Nephron (organoid): Measurements from ENCODE around the gene DERA.
A peak's percentile ranks its signal among the peaks of the same experiment; 100 is the strongest.

ENCODE experiments used
- H3K27ac Mint-ChIP-seq, 3 experiments: 2 replicates each; pipeline ENCODE4 v1.8.0; 2020; ENCODE audit warnings: mixed read lengths in 3 of 3, mild to moderate bottlenecking in 2 of 3, moderate library complexity in 1 of 3
- H3K27me3 Mint-ChIP-seq: 2 replicates; pipeline ENCODE4 v1.8.0; 2021; ENCODE audit warnings: low read depth, mild to moderate bottlenecking, moderate library complexity, mixed read lengths
- H3K36me3 Mint-ChIP-seq: 2 replicates; pipeline ENCODE4 v1.8.0; 2020; ENCODE audit warnings: low read depth, mixed read lengths
- H3K4me1 Mint-ChIP-seq: 2 replicates; pipeline ENCODE4 v1.8.0; 2020; ENCODE audit warnings: mixed read lengths
- H3K4me3 Mint-ChIP-seq, 3 experiments: 2 replicates each; pipeline ENCODE4 v1.8.0; 2020; ENCODE audit warnings: mild to moderate bottlenecking in 3 of 3, mixed read lengths in 3 of 3, moderate library complexity in 2 of 3
- H3K9me3 Mint-ChIP-seq: 2 replicates; pipeline ENCODE4 v1.8.0; 2020; ENCODE audit warnings: mixed read lengths
- TF ChIP-seq, protein P1 (sequence below), 3 experiments: fragments of 200-600 bp; sonication (generic); IDR thresholded peaks; one replicate each; pipeline ENCODE4 v1.5.0; 2021; ENCODE audit warnings: antibody characterized with exemption in 3 of 3; ENCODE audit not compliant: unreplicated experiment in 3 of 3

Gene DERA

DNA sequence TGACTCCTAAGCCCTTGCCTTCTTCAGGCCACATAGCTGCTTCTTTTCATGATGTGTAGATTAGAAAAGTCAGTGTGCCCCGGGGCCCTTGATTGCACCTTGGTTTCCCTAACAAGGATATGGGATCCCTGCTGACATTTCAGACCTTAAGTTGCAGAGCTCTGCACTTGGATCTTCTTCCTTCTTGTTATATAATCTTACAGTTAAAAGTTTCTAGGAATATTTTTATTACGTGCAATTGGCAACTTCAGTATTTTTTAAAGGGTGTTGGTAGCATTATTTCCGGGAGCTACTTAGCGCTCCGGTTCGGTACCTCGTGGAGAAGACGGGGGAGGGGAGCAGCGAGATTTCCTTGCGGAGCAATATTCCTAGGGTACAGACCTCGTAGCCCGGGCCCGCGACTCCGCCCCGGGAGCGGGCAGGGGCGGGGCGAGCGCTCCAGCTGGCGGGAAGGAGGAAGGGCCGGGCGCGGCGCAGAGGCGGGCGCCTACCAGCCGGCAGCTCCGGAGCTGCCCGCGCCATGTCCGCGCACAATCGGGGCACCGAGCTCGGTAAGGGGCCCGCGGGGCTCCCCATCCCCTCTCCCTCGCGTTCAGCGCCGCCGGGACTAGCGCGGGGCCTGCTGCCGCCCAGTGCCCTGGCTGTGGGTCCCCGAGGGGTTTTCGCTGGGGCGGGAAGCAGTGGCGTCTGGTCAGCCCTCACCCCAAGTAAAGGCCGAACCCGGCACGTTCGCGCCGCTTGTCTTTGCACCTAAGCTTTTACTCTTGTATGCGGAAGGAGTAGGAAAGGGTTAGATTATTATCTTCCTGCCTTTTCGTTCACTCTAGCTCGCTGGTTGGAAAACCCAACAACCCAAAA lies at the start of gene DERA:
Gene DERA (plus strand): TSS at position 469 of the 858 bp plus-strand sequence. CDS start 52 bp downstream, at position 521.
- H3K27me3 Mint-ChIP-seq = no peaks in the 10 kb centered on the region
- peak within 1 kb of the TSS; percentile 91 to 95 (median 91) for H3K4me3 Mint-ChIP-seq
- H3K36me3 Mint-ChIP-seq = no peaks in the 10 kb centered on the region
- no peaks in the 10 kb centered on the region for H3K9me3 Mint-ChIP-seq
- TF ChIP-seq, protein P1, sequence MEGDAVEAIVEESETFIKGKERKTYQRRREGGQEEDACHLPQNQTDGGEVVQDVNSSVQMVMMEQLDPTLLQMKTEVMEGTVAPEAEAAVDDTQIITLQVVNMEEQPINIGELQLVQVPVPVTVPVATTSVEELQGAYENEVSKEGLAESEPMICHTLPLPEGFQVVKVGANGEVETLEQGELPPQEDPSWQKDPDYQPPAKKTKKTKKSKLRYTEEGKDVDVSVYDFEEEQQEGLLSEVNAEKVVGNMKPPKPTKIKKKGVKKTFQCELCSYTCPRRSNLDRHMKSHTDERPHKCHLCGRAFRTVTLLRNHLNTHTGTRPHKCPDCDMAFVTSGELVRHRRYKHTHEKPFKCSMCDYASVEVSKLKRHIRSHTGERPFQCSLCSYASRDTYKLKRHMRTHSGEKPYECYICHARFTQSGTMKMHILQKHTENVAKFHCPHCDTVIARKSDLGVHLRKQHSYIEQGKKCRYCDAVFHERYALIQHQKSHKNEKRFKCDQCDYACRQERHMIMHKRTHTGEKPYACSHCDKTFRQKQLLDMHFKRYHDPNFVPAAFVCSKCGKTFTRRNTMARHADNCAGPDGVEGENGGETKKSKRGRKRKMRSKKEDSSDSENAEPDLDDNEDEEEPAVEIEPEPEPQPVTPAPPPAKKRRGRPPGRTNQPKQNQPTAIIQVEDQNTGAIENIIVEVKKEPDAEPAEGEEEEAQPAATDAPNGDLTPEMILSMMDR (IDR thresholded peaks at IDR 0.05; ENCODE audit: unreplicated experiment in 3 of 3) = no peak
- peak within 1 kb of the TSS; percentile 89 to 95 (median 94) for H3K27ac Mint-ChIP-seq
- H3K4me1 Mint-ChIP-seq = peaks cover 13% of the 10 kb centered on the region

DNA sequence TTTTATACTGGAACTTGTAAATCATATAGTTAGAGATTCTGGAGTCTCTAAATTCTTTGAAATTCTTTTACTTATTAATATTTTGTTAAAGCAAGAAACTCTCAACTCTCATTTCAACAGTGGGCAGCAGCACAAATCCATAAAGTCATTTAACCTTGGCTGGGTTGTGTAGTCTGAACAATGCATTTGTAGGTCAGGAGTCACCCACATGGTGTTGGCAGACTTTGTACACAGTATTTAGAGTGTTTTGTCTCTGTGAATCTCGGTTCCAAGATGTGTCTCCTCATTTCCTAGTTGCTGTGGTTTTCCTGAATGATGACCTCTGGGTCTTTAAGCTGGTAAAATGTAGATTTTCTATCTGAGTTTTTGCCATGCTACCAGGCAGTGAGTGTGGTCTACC lies 49.7 kb upstream of the DERA start:
- no peak overlapping the region for H3K27ac Mint-ChIP-seq
- no peaks in the 10 kb centered on the region for H3K36me3 Mint-ChIP-seq
- TF ChIP-seq, protein P1 (IDR thresholded peaks at IDR 0.05; ENCODE audit: unreplicated experiment in 3 of 3) = no peak
- no peaks in the 10 kb centered on the region for H3K9me3 Mint-ChIP-seq
- H3K4me1 Mint-ChIP-seq = no peaks in the 10 kb centered on the region
- no peaks in the 10 kb centered on the region for H3K27me3 Mint-ChIP-seq
- no peak overlapping the region for H3K4me3 Mint-ChIP-seq

DNA sequence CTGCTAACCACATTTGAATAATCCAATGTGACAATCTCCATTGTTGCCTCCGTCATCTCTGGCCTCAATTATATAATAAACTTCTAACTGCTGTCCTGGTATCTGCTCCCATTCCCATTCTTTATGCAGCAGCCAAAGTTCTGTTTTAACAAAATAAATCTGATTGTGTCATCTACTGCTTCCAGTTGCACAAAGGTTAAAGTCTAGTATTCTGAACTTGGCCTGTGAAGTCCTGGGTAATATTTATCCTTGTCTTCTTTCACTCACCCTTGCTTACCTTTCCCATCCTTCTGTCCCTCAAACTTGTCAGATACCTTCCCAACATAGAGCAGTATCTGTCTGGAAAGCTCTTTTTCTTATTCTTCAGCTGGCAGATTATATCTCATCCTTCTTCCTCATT lies 48.3 kb upstream of the DERA start:
- no peak overlapping the region for H3K4me3 Mint-ChIP-seq
- no peaks in the 10 kb centered on the region for H3K4me1 Mint-ChIP-seq
- TF ChIP-seq, protein P1 (IDR thresholded peaks at IDR 0.05; ENCODE audit: unreplicated experiment in 3 of 3) = no peak
- no peaks in the 10 kb centered on the region for H3K27me3 Mint-ChIP-seq
- H3K9me3 Mint-ChIP-seq = no peaks in the 10 kb centered on the region
- no peak overlapping the region for H3K27ac Mint-ChIP-seq
- H3K36me3 Mint-ChIP-seq = no peaks in the 10 kb centered on the region

DNA sequence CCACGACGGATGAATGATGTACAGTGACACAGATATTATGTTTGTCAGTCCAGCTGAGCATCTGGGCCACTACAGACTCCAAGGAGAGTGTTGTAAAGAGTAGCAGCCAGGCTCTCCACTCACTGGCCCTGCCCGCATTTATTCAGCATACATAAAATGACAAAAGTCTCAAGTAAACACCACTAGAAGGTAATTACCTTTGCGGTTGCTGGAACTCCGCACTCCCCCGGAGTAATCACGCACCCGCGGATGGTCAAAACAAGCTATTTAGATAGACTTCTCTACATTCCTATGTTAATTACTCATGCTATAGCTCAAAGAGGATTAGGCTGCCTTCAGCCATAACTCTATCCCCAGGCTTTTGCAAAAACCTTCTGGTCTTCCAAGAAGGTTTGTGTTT lies 47.8 kb upstream of the DERA start:
- Mint-ChIP-seq H3K4me1 (no peaks in the 10 kb centered on the region), H3K27ac (no peak overlapping the region), H3K9me3 (no peaks in the 10 kb centered on the region), H3K36me3 (no peaks in the 10 kb centered on the region), H3K27me3 (no peaks in the 10 kb centered on the region), H3K4me3 (no peak overlapping the region)
- TF ChIP-seq, protein P1 (IDR thresholded peaks at IDR 0.05; ENCODE audit: unreplicated experiment in 3 of 3) = no peak

DNA sequence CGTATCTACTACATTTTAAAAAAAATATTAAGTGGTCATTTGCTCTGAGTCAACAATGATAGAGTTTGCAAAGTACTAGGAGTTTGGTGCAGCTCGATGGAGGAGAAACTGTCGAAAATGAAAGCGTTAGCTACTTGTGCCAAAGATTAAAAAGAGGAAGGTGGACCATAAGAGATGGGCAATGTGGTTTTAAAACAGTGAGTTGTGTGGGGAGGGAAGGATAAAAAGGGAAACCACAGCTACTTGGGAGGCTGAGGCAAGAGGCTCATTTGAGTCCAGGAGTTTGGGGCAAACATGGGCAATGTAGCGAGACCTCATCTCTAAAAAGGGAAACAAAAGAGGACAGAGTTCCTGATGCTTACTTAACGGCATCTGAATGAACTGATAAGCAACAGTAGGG lies 47.1 kb upstream of the DERA start:
- no peaks in the 10 kb centered on the region for H3K36me3 Mint-ChIP-seq
- no peak overlapping the region for H3K4me3 Mint-ChIP-seq
- no peaks in the 10 kb centered on the region for H3K4me1 Mint-ChIP-seq
- TF ChIP-seq, protein P1 (IDR thresholded peaks at IDR 0.05; ENCODE audit: unreplicated experiment in 3 of 3) = no peak
- H3K9me3 Mint-ChIP-seq = no peaks in the 10 kb centered on the region
- H3K27ac Mint-ChIP-seq = no peak overlapping the region
- H3K27me3 Mint-ChIP-seq = no peaks in the 10 kb centered on the region

DNA sequence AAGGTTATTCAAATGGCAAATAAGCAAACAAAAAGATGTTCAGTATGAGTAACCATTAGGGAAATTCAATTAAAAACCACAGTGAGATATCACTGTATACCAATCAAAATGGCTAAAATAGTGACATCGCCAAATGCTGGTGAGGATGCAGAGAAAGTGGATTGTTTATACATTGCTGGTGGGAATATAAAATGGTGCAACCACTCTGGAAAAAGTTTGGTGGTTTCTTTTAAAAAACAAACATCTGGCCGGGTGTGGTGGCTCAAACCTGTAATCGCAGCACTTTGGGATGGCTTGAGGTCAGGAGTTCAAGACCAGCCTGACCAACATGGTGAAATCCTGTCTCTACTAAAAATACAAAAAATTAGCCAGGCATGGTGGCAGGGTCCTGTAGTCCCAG lies 42.9 kb upstream of the DERA start:
- H3K9me3 Mint-ChIP-seq = no peaks in the 10 kb centered on the region
- H3K4me1 Mint-ChIP-seq = no peaks in the 10 kb centered on the region
- H3K27ac Mint-ChIP-seq = no peak overlapping the region
- no peak overlapping the region for H3K4me3 Mint-ChIP-seq
- no peaks in the 10 kb centered on the region for H3K36me3 Mint-ChIP-seq
- TF ChIP-seq, protein P1 (IDR thresholded peaks at IDR 0.05; ENCODE audit: unreplicated experiment in 3 of 3) = no peak
- no peaks in the 10 kb centered on the region for H3K27me3 Mint-ChIP-seq
